GM18498 (cell line): ENCODE results near the gene XYLT1.
"Not testable (repeated sequence)": the region's sequence is repeated elsewhere in the genome, so short reads cannot be mapped to it uniquely, and the experiment has no call there.

Experiments
- ATAC-seq: cut with Tn5 transposase; IDR thresholded peaks from one replicate; pipeline ENCODE4 v1.9.1; 2021; ENCODE audit warnings: mild to moderate bottlenecking, moderate library complexity; ENCODE audit not compliant: unreplicated experiment

The XYLT1 gene

GRCh38 chr16:17493012-17493411 lies 22.3 kb upstream of the XYLT1 start:
- ATAC-seq, result no peak

DNA sequence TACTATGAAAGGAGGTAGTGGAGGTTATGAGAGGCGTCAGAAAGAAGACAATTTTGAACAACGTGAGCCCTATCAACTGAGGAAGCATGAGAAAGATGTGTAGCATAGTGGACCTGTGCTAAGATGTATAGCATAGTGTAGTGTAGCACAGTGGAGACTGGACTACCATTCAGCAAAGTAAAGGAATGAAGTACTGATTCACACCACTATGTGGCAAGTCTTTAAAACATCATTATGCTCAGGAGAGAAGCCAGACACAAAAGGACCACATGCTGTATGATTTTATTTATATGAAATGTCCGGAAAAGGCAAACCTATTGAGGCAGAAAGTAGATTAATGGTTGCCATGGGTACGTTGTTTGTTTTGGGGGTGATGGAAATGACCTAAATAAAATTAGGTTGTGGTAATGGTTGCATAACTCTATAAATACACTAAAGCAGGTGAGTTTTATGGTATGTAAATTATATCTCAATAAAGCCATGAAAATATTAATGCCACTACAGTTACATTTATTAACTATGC lies 20.4 kb upstream of the XYLT1 start:
- no peak for ATAC-seq

DNA sequence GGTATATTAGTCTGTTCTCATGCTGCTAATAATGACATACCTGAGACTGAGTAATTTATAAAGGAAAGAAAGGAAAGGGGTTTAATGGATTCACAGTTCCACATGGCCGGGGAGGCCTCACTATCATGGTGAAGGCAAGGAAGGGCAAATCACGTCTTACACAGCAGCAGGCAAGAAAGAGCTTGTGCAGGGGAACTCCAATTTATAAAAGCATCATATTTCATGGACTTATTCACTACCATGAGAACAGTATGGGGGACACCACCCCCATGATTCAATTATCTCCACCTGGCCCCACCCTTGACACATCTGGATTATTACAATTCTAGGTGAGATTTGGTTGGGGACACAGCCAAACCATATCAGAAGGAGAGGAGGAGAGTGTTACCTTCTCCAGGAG lies 17.7 kb upstream of the XYLT1 start:
- no peak for ATAC-seq

GRCh38 chr16:17483351-17483750 lies 12.6 kb upstream of the XYLT1 start:
- ATAC-seq, result no peak

GRCh38 chr16:17482341-17482740 lies 11.6 kb upstream of the XYLT1 start:
- not testable (repeated sequence) for ATAC-seq

GRCh38 chr16:17481736-17482135 lies 11.0 kb upstream of the XYLT1 start:
- ATAC-seq, result no peak

DNA sequence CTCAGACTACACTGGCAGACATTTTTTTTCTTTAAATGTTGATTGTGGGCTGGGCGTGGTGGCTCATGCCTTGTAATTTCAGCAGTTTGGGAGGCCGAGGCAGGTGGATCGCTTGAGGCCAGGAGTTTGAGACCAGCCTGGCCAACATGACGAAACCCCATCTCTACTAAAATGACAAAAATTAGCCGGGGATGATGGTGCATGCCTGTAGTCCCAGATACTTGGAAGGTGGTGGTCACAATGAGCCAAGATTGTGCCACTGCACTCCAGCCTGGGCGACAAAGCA lies 6.4 kb upstream of the XYLT1 start:
- not testable (repeated sequence) for ATAC-seq

DNA sequence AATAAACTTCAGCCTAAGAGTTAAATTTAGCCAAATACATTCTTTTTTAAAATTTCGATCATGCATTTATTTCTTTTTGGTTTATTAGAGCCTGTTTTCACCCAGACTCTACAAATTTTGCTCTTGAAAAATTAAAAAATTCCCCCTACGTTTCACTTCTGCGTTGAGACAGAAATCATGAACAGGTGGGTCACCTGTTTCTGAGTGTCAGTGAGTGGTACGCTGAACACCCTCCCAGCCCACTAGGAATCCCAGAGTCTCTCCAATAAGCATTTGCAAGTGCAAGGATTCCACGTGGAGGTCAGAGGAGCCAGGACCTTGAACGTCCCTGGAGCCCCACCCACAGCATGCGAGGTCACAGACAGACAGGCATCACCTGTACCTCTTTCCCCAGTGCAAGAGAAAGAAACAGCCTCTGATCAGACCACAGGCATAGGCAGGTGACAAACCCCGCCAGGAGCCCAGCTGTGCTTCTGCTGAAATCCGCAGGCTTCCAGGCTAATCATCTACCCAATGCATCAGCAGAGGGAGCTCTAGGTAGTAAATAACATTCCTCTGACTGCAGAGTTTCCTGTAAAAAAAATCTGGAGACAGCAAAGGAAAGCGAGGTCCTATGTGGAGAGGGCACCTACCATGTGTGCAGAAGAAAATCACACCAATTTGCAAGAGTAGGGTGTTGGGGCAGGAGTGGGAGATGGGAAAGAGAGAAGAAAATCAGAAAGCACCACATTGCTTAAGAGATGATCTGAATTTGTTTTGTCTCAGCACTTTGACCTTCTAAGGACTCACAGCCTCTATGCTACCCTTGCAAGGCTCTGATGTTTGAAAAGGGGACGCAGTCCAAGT lies 5.9 kb upstream of the XYLT1 start:
- ATAC-seq, result no peak

- ATAC-seq, result no peak
These were observed 4.3 kb upstream of the XYLT1 start for GRCh38 chr16:17475104-17475503.

DNA sequence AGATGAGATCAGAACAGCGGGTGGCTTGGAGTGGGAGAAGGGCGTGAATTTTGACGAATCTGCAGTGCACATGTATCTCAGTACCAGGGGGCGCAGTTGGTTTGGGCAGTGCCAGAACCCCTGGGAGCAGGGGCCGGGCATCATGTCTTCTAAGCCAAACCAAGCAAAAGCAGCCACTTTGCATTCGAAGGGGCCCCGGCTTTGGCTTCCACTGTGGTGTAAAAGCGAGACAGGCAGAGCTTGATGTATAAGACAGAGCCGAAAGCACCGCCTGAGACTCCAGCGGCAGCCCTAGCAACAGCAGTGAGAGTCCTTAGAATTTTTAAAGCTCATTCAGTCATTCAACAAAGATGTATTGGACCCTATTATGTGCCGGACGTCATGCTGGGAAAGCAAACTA lies 3.8 kb upstream of the XYLT1 start:
- ATAC-seq, result no peak

GRCh38 chr16:17474037-17474436 lies 3.3 kb upstream of the XYLT1 start:
- no peak for ATAC-seq

GRCh38 chr16:17471719-17472461 lies 1.1 kb upstream of the XYLT1 start:
- ATAC-seq, result no peak

DNA sequence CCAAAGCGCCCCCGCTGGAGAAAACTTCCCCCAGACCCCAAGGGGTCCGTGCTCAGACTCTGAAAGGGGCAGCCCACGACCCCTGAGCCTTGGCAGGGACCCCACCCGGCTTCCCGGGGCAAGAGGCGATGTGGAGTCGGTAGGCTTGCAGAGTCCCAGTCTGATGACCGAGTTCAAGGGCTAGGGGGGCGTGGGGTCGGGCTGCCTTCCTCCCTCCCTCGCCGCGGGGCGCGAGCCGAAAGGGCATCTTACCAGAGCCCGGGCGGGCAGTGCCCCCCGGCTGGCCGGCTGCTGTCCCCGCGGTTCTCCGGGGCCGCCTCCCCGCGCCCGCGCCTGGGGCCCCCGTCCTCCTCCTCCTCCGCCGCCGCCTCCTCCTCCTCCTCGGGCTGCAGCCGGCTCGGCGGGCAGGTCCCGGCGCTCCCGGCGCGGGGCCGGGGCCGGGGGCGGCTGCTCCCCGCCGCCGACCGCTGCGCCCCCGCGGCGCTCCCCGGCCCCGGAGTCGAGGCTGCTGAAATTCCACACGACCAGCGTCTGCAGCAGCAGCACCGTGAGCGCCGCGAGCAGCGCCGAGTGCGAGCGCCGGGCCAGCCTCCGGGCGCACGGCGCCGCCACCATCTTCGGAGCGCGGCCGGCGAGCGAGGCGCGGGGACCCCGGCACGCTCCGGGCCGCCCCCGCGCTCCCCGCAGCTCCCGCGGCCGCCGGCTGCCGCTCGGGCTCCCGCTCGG lies 415 bp downstream of the XYLT1 start:
- no peak for ATAC-seq

GRCh38 chr16:17469741-17470181 lies 999 bp downstream of the XYLT1 start:
- ATAC-seq, result no peak

GRCh38 chr16:17469011-17469740 lies 1.6 kb downstream of the XYLT1 start:
- no peak for ATAC-seq

GRCh38 chr16:17468611-17469010 lies 2.1 kb downstream of the XYLT1 start:
- ATAC-seq, result no peak

DNA sequence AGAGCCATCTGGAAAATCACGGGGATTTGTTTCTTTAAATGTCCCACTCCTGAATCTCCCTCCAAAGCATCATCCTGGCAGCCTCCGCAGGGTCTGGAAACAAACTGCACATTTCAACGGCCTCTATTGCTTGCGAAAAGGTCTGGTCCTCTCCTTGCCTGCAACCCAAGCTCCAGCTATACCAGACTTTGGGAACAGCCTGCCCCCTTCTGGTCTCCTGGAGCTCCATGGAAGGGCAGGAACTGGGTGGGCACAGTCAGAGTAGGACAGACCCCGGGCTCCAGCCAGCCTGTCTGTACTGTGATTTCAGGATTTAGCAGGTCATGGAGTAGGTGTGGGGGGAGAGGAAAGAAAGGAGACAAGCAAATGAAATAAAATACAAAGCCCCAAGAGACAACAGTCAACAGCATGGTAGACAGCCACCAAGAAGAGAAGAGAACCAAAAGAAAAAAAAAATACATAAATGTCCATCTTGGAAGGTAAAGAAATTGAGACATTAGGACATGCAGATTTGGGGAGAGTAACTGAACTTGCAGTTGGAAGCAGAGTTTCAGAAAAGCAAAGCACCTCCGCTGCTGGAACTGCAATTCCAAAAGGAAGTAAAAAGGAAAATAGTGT lies 2.7 kb downstream of the XYLT1 start:
- no peak for ATAC-seq

- ATAC-seq, result no peak
These were observed 3.9 kb downstream of the XYLT1 start for GRCh38 chr16:17466876-17467275.

GRCh38 chr16:17465460-17465859 lies 5.3 kb downstream of the XYLT1 start:
- ATAC-seq, result no peak

DNA sequence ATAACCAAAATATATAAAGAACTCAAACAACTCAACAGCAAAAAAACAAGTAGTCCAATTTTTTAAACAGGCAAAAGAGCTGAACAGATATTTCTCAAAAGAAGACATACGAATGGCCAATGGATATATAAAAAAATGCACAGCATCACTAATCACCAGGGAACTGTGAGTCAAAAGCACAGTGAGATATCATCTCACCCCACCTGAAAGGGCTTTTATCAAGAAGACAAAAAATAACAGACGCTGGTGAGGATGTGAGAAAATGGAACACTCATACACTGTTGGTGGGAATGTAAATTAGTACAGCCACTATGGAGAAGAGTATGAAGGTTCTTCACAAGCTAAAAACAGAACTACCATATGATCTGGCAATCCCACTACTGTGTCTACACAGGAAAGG lies 7.4 kb downstream of the XYLT1 start:
- ATAC-seq, result no peak
